ENCODE results near the gene NRXN3. TPM values are rescaled to one million over a fixed set of nuclear protein-coding genes. Genes with fewer than 3 reads are reported as not detected.

The NRXN3 gene
- total RNA-seq, 1 experiment from 2014 or later: not detected

GRCh38 chr14:79437951-79438350, 1267.8 kb downstream of the NRXN3 start:
- BruUV-seq (replicated peaks): no TSS peak
- H3K4me3 Mint-ChIP-seq (ENCODE audit: low read depth, unreplicated experiment): no peak overlapping the region
- DNase-seq: no peak
- no peaks in the 10 kb centered on the region for H3K36me3 Mint-ChIP-seq (ENCODE audit: insufficient read depth, unreplicated experiment)
- H3K4me1 Mint-ChIP-seq (ENCODE audit: low read depth, unreplicated experiment): no peaks in the 10 kb centered on the region
- TF ChIP-seq CTCF (IDR thresholded peaks at IDR 0.05; ENCODE audit: unreplicated experiment): no peak
- no peak overlapping the region for H3K27ac Mint-ChIP-seq (ENCODE audit: unreplicated experiment)
- CTCF ChIA-PET: no interaction called here
- intact Hi-C loops (cut with micrococcal nuclease; ENCODE audit: unreplicated experiment): no loop called here
- H3K9me3 Mint-ChIP-seq (ENCODE audit: low read depth, unreplicated experiment): peaks cover 5% of the 10 kb centered on the region
- peaks cover 17% of the 10 kb centered on the region for H3K27me3 Mint-ChIP-seq (ENCODE audit: unreplicated experiment)

- CTCF ChIA-PET: no interaction called here
- H3K27ac Mint-ChIP-seq (ENCODE audit: unreplicated experiment): no peak overlapping the region
- no TSS peak for BruUV-seq (replicated peaks)
Observed at GRCh38 chr14:79438696-79439342, 1268.6 kb downstream of the NRXN3 start.

GRCh38 chr14:79442786-79443185, 1272.6 kb downstream of the NRXN3 start:
- H3K4me1 Mint-ChIP-seq (ENCODE audit: low read depth, unreplicated experiment): no peaks in the 10 kb centered on the region
- intact Hi-C loops (cut with micrococcal nuclease; ENCODE audit: unreplicated experiment): no loop called here
- H3K9me3 Mint-ChIP-seq (ENCODE audit: low read depth, unreplicated experiment): peaks cover 8% of the 10 kb centered on the region
- CTCF ChIA-PET: no interaction called here
- H3K27ac Mint-ChIP-seq (ENCODE audit: unreplicated experiment): no peak overlapping the region
- H3K36me3 Mint-ChIP-seq (ENCODE audit: insufficient read depth, unreplicated experiment): no peaks in the 10 kb centered on the region
- TF ChIP-seq CTCF (IDR thresholded peaks at IDR 0.05; ENCODE audit: unreplicated experiment): no peak
- no peak overlapping the region for H3K4me3 Mint-ChIP-seq (ENCODE audit: low read depth, unreplicated experiment)
- no TSS peak for BruUV-seq (replicated peaks)
- H3K27me3 Mint-ChIP-seq (ENCODE audit: unreplicated experiment): no peaks in the 10 kb centered on the region
- no peak for DNase-seq

More at GRCh38 chr14:79438696-79439342, 1268.6 kb downstream of the NRXN3 start:
- intact Hi-C loops (cut with micrococcal nuclease; ENCODE audit: unreplicated experiment): no loop called here
- H3K9me3 Mint-ChIP-seq (ENCODE audit: low read depth, unreplicated experiment): peaks cover 5% of the 10 kb centered on the region
- no peak for TF ChIP-seq CTCF (IDR thresholded peaks at IDR 0.05; ENCODE audit: unreplicated experiment)
- peaks cover 17% of the 10 kb centered on the region for H3K27me3 Mint-ChIP-seq (ENCODE audit: unreplicated experiment)
- DNase-seq: no peak
- no peak overlapping the region for H3K4me3 Mint-ChIP-seq (ENCODE audit: low read depth, unreplicated experiment)
- H3K36me3 Mint-ChIP-seq (ENCODE audit: insufficient read depth, unreplicated experiment): no peaks in the 10 kb centered on the region
- no peaks in the 10 kb centered on the region for H3K4me1 Mint-ChIP-seq (ENCODE audit: low read depth, unreplicated experiment)

GRCh38 chr14:79443602-79444001, 1273.4 kb downstream of the NRXN3 start:
- no peaks in the 10 kb centered on the region for H3K36me3 Mint-ChIP-seq (ENCODE audit: insufficient read depth, unreplicated experiment)
- H3K9me3 Mint-ChIP-seq (ENCODE audit: low read depth, unreplicated experiment): peaks cover 8% of the 10 kb centered on the region
- H3K4me3 Mint-ChIP-seq (ENCODE audit: low read depth, unreplicated experiment): no peak overlapping the region
- H3K27me3 Mint-ChIP-seq (ENCODE audit: unreplicated experiment): no peaks in the 10 kb centered on the region
- CTCF ChIA-PET: no interaction called here
- no peak overlapping the region for H3K27ac Mint-ChIP-seq (ENCODE audit: unreplicated experiment)
- intact Hi-C loops (cut with micrococcal nuclease; ENCODE audit: unreplicated experiment): no loop called here
- TF ChIP-seq CTCF (IDR thresholded peaks at IDR 0.05; ENCODE audit: unreplicated experiment): no peak
- H3K4me1 Mint-ChIP-seq (ENCODE audit: low read depth, unreplicated experiment): no peaks in the 10 kb centered on the region
- DNase-seq: no peak
- BruUV-seq (replicated peaks): no TSS peak
